GM18909 (cell line): ENCODE results near the gene JDP2.

Source experiments
- ATAC-seq: cut with Tn5 transposase; IDR thresholded peaks from one replicate; pipeline ENCODE4 v1.9.1; 2021; ENCODE audit warnings: mild to moderate bottlenecking; ENCODE audit not compliant: unreplicated experiment, poor library complexity

Gene JDP2

GRCh38 chr14:75434890-75435248, 7.0 kb downstream of the JDP2 start:
- ATAC-seq: no peak

GRCh38 chr14:75435473-75435872, 7.7 kb downstream of the JDP2 start:
- ATAC-seq: no peak

GRCh38 chr14:75437201-75438143, 9.7 kb downstream of the JDP2 start:
- ATAC-seq: no peak

- no peak for ATAC-seq
These were observed 10.8 kb downstream of the JDP2 start for GRCh38 chr14:75438486-75439080.

GRCh38 chr14:75439989-75440388, 12.2 kb downstream of the JDP2 start:
- ATAC-seq: no peak

- no peak for ATAC-seq
These were observed 13.1 kb downstream of the JDP2 start for GRCh38 chr14:75440733-75441477.

GRCh38 chr14:75441728-75442127, 13.9 kb downstream of the JDP2 start:
- ATAC-seq: no peak

GRCh38 chr14:75442166-75442565, 14.3 kb downstream of the JDP2 start:
- ATAC-seq: no peak

- ATAC-seq: no peak
These were observed 14.8 kb downstream of the JDP2 start for GRCh38 chr14:75442642-75443041.

- no peak for ATAC-seq
These were observed 15.6 kb downstream of the JDP2 start for GRCh38 chr14:75443203-75443969.

GRCh38 chr14:75445236-75445635, 17.4 kb downstream of the JDP2 start:
- no peak for ATAC-seq

GRCh38 chr14:75445963-75446362, 18.1 kb downstream of the JDP2 start:
- ATAC-seq: no peak

- ATAC-seq: no peak
These were observed 18.6 kb downstream of the JDP2 start for GRCh38 chr14:75446447-75446846.

GRCh38 chr14:75448209-75448608, 20.4 kb downstream of the JDP2 start:
- ATAC-seq: no peak

GRCh38 chr14:75449036-75449435, 21.2 kb downstream of the JDP2 start:
- ATAC-seq: no peak

- no peak for ATAC-seq
These were observed 21.9 kb downstream of the JDP2 start for GRCh38 chr14:75449696-75450095.

- no peak for ATAC-seq
These were observed 22.8 kb downstream of the JDP2 start for GRCh38 chr14:75450381-75451276.

- no peak for ATAC-seq
These were observed 24.5 kb downstream of the JDP2 start for GRCh38 chr14:75452324-75452723.
